ENCODE measurements around the gene MPPED1. TPM values are rescaled to one million over a fixed set of nuclear protein-coding genes. Genes with fewer than 3 reads are reported as not detected.

MPPED1 gene
- total and polyA plus RNA-seq, 2 donors (not counting 1 experiment from before 2014, with no cell fraction given) = 0.13 TPM; not detected in 1

- intact Hi-C loops (cut with micrococcal nuclease) = no loop called here
- Histone ChIP-seq H3K4me3 (ENCODE audit: control extremely low read depth in 1 of 5, extremely low read depth in 1 of 5, insufficient read depth in 1 of 5, low read depth in 2 of 5, low read length in 4 of 5) (no peak overlapping the region), H3K27me3 (replicated peaks in 1 of 4; ENCODE audit: control extremely low read depth in 1 of 4, control insufficient read depth in 3 of 4, insufficient read depth in 4 of 4, low read length in 3 of 4) (peaks cover 0 to 5% (median 0%) of the 10 kb centered on the region in 4 experiments), H2AFZ (ENCODE audit: insufficient read depth, low read depth, low read length, poor library complexity, severe bottlenecking) (no peak overlapping the region), H3K27ac (ENCODE audit: low read length in 2 of 2) (no peak overlapping the region), H3K36me3 (replicated peaks in 1 of 2; ENCODE audit: control extremely low read depth in 1 of 2, control insufficient read depth in 1 of 2, extremely low read depth in 1 of 2, insufficient read depth in 2 of 2, low read length in 1 of 2) (no peaks in the 10 kb centered on the region), H3K9ac (ENCODE audit: low read length) (no peak overlapping the region), H3K4me1 (ENCODE audit: control insufficient read depth in 2 of 2, insufficient read depth in 2 of 2, low read length in 2 of 2) (no peaks in the 10 kb centered on the region), H3K9me3 (ENCODE audit: control extremely low read depth in 1 of 3, control insufficient read depth in 2 of 3, insufficient read depth in 1 of 3, low read length in 2 of 3) (peaks cover 0 to 9% (median 0%) of the 10 kb centered on the region in 3 donors), H3K4me2 (replicated peaks; ENCODE audit: low read depth, low read length, poor library complexity, severe bottlenecking) (no peak overlapping the region), H3K79me2 (ENCODE audit: control insufficient read depth, insufficient read depth, low read length) (no peaks in the 10 kb centered on the region), H4K20me1 (ENCODE audit: control insufficient read depth, insufficient read depth, low read length, poor library complexity, severe bottlenecking) (no peaks in the 10 kb centered on the region)
- no peak overlapping the region for H3K4me3 Mint-ChIP-seq
- TF ChIP-seq EZH2 (IDR thresholded peaks at IDR 0.05; ENCODE audit: borderline replicate concordance, insufficient read depth, low read depth, low read length, poor library complexity, severe bottlenecking) (no peak), CTCF (IDR thresholded peaks at IDR 0.05) (no peak)
- CTCF ChIA-PET = no interaction called here
- DNase-seq = no peak
- H3K4me1 Mint-ChIP-seq = no peaks in the 10 kb centered on the region
- WGBS (ENCODE audit: insufficient coverage) = 88% methylated on average over 11 of the region's 14 CpGs
- H3K27me3 Mint-ChIP-seq = peaks cover 24% of the 10 kb centered on the region
- POLR2A ChIA-PET = no interaction called here
- H3K27ac Mint-ChIP-seq = no peak overlapping the region
- ATAC-seq (ENCODE audit: low read depth) = no peak
- H3K9me3 Mint-ChIP-seq (ENCODE audit: insufficient read depth) = no peaks in the 10 kb centered on the region
Observed at GRCh38 chr22:43537019-43537585, 125.3 kb downstream of the MPPED1 start.

- no peak for TF ChIP-seq CTCF (IDR thresholded peaks at IDR 0.05)
- TF ChIP-seq EZH2 (IDR thresholded peaks at IDR 0.05; ENCODE audit: borderline replicate concordance, insufficient read depth, low read depth, low read length, poor library complexity, severe bottlenecking) = no peak
- CTCF ChIA-PET = no interaction called here
- no peak overlapping the region for H3K27ac ChIP-seq (ENCODE audit: low read length in 2 of 2)
- H3K27me3 ChIP-seq (replicated peaks in 1 of 4; ENCODE audit: control extremely low read depth in 1 of 4, control insufficient read depth in 3 of 4, insufficient read depth in 4 of 4, low read length in 3 of 4) = peaks cover 0 to 5% (median 0%) of the 10 kb centered on the region in 4 experiments
- Mint-ChIP-seq H3K9me3 (ENCODE audit: insufficient read depth) (no peaks in the 10 kb centered on the region), H3K27ac (no peak overlapping the region), H3K27me3 (peaks cover 33% of the 10 kb centered on the region), H3K4me3 (no peak overlapping the region), H3K4me1 (no peaks in the 10 kb centered on the region)
- H3K9me3 ChIP-seq (ENCODE audit: control extremely low read depth in 1 of 3, control insufficient read depth in 2 of 3, insufficient read depth in 1 of 3, low read length in 2 of 3) = peaks cover 0 to 6% (median 0%) of the 10 kb centered on the region in 3 donors
- no peaks in the 10 kb centered on the region for H3K79me2 ChIP-seq (ENCODE audit: control insufficient read depth, insufficient read depth, low read length)
- intact Hi-C loops (cut with micrococcal nuclease) = no loop called here
- DNase-seq (no peak), ATAC-seq (ENCODE audit: low read depth) (no peak)
- no peak overlapping the region for H3K4me3 ChIP-seq (ENCODE audit: control extremely low read depth in 1 of 5, extremely low read depth in 1 of 5, insufficient read depth in 1 of 5, low read depth in 2 of 5, low read length in 4 of 5)
- H3K4me2 ChIP-seq (replicated peaks; ENCODE audit: low read depth, low read length, poor library complexity, severe bottlenecking) = no peak overlapping the region
- whole genome bisulfite sequencing (ENCODE audit: insufficient coverage) = 90% methylated on average over 30 of the region's 31 CpGs
- no peaks in the 10 kb centered on the region for H3K36me3 ChIP-seq (replicated peaks in 1 of 2; ENCODE audit: control extremely low read depth in 1 of 2, control insufficient read depth in 1 of 2, extremely low read depth in 1 of 2, insufficient read depth in 2 of 2, low read length in 1 of 2)
- H3K9ac ChIP-seq (ENCODE audit: low read length) = no peak overlapping the region
- POLR2A ChIA-PET = no interaction called here
- no peaks in the 10 kb centered on the region for H4K20me1 ChIP-seq (ENCODE audit: control insufficient read depth, insufficient read depth, low read length, poor library complexity, severe bottlenecking)
- H2AFZ ChIP-seq (ENCODE audit: insufficient read depth, low read depth, low read length, poor library complexity, severe bottlenecking) = no peak overlapping the region
- no peaks in the 10 kb centered on the region for H3K4me1 ChIP-seq (ENCODE audit: control insufficient read depth in 2 of 2, insufficient read depth in 2 of 2, low read length in 2 of 2)
Observed at GRCh38 chr22:43539572-43540528, 128.0 kb downstream of the MPPED1 start.

All from B cell (primary cell).